C4-2B (cell line): ENCODE data around the gene HEATR5A.

Source experiments
- ZFX ChIP-seq: fragments of 450-650 bp; IDR thresholded peaks from 2 replicates; pipeline ENCODE4 v1.6.1; 2017
- TF ChIP-seq, protein P1 (sequence below): fragments of 450-650 bp; conservative IDR thresholded peaks from 2 replicates; pipeline ENCODE4 v1.5.1; 2017; ENCODE audit warnings: mild to moderate bottlenecking

- TF ChIP-seq, protein P1, sequence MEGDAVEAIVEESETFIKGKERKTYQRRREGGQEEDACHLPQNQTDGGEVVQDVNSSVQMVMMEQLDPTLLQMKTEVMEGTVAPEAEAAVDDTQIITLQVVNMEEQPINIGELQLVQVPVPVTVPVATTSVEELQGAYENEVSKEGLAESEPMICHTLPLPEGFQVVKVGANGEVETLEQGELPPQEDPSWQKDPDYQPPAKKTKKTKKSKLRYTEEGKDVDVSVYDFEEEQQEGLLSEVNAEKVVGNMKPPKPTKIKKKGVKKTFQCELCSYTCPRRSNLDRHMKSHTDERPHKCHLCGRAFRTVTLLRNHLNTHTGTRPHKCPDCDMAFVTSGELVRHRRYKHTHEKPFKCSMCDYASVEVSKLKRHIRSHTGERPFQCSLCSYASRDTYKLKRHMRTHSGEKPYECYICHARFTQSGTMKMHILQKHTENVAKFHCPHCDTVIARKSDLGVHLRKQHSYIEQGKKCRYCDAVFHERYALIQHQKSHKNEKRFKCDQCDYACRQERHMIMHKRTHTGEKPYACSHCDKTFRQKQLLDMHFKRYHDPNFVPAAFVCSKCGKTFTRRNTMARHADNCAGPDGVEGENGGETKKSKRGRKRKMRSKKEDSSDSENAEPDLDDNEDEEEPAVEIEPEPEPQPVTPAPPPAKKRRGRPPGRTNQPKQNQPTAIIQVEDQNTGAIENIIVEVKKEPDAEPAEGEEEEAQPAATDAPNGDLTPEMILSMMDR = no peak
- no peak for TF ChIP-seq ZFX
These were observed 5.6 kb upstream of the HEATR5A start for GRCh38 chr14:31425905-31426304.
